ENCODE measurements around the gene MED4.

The MED4 gene, protein sequence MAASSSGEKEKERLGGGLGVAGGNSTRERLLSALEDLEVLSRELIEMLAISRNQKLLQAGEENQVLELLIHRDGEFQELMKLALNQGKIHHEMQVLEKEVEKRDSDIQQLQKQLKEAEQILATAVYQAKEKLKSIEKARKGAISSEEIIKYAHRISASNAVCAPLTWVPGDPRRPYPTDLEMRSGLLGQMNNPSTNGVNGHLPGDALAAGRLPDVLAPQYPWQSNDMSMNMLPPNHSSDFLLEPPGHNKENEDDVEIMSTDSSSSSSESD

DNA sequence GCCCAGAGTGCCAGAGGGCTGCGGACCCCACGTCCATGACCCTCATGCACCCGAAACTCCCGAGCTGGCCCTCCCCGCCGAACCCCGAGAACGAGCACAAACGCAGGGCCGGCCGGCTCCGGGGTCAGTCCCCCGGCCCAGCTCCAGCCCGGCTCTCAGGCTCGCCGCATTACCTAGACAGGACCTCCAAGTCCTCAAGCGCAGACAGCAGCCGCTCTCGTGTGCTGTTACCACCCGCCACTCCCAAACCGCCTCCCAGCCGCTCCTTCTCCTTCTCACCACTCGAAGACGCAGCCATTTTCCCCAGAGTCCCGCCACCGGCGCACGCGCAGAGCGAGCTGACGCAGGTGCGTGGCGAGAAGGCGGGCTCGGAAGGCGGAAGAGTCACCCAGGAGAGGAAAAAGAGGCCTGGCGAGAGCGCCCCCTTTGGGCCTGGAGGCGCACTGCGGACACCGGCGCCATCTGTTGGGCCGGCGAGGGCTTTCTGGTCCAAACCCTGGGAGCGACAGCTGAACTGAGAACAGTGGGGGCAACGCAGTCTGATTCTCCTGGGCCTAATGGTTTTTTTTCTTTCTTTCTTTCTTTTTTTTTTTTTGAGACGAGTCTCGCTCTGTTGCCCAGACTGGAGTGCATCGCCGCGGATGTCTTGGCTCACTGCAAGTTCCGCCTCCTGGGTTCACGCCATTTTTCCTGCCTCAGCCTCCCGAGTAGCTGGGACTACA, at the start of gene MED4:
Gene MED4 (minus strand): TSS at position 324 of the 722 bp plus-strand sequence. CDS start 26 bp downstream, at position 298.
- DNase-seq, result peak; percentile 97

DNA sequence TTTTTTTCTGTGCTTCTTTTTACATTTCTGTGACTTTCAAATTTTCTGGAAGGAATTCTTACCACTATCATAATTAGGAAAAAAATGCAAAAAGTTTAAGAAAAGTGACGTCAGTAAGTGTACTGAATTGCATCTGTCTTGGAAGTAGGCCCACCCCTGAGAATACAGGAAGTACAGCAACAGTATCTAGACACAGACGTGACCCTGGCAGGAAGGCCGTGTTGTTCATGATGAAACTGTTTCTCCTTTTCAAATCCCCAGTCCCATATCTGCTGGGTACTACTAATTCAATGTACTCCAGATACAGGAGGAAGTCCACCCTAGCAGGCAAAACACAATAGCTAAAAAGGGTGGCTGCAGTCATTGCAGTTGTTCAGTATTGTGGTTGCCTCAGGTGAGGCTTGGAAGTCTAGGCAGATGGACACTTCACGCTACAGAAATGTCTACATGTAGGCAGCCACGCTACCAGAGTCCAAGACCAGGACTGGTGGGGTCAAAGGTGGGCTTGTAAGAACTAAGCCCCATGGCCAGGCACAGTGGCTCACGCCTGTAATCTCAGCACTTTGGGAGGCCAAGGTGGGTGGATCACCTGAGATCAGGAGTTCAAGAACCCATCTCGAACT, 49.6 kb upstream of the MED4 start:
- no peak for DNase-seq

DNA sequence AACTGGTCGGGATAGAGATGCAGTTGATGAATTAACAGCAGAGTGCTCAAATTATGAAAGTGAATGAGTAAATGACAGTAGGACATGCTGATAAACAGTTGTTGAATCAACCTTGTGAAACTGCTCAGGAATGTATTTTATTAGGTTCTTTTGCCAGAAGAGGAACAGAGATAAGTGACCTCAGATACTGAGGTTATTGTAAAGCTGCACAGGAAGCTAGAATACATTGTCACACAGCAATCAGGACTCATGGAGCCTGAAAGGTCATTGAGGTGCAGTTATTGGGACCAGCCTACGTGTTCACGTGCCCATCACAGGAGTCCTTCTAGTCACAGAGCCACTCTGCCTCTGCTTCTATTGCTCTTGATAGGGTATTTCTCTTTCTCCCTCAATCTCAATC, 47.5 kb upstream of the MED4 start:
- DNase-seq, result no peak

DNA sequence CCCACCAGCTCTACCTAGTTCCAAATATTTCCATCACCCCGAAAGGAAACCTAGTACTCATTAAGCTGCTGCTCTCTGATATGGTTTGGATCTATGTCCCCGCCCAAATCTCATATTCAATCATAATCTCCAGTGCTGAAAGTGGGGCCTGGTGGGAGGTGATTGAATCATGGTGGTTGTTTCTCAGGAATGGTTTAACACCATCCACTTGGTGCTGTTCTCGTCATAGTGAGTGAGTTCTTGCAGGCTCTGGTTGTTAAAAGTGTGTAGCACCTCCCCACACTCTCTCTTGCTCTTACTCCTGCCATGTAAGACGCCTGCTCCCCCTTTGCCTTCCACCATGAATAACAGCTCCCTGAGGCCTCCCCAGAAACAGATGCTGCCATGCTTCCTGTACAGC, 43.4 kb upstream of the MED4 start:
- no peak for DNase-seq

DNA sequence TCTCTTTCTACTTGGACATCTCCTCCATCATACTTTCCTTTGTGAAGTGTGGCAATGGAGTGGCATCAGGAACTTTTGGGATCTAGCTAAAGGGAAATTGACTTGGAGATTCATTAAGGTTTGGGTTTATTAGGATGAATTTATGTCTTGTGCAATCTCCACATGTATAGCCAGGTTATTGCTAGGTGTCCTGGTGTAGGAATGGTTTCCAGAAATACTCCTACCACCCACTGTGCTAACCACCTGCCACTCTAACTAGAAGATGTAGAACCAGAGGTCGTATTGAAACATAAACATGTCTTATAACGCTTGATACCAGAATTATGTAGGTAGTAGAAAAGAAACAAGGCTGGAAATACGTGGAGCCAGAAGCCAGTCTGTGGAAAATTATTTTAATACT, 38.1 kb upstream of the MED4 start:
- no peak for DNase-seq

DNA sequence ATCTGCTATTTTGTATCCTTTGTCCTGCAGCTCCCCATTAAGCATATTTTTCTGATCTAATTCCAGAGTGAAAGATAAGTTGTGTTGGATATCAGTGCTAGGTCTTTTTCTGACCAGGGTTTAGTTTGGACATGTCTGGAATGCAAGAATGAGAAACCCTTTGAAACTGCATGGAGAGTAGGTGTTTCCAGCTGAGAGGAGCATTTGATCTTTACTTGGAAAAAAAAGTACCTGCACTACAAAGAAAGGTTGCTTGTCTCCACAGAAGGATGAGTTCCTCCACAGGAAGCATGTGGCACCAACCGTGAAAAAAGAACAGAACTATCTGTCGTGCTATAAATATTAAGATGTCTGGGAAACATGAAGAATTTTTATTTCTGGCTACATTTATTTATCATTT, 36.6 kb upstream of the MED4 start:
- DNase-seq, result no peak

DNA sequence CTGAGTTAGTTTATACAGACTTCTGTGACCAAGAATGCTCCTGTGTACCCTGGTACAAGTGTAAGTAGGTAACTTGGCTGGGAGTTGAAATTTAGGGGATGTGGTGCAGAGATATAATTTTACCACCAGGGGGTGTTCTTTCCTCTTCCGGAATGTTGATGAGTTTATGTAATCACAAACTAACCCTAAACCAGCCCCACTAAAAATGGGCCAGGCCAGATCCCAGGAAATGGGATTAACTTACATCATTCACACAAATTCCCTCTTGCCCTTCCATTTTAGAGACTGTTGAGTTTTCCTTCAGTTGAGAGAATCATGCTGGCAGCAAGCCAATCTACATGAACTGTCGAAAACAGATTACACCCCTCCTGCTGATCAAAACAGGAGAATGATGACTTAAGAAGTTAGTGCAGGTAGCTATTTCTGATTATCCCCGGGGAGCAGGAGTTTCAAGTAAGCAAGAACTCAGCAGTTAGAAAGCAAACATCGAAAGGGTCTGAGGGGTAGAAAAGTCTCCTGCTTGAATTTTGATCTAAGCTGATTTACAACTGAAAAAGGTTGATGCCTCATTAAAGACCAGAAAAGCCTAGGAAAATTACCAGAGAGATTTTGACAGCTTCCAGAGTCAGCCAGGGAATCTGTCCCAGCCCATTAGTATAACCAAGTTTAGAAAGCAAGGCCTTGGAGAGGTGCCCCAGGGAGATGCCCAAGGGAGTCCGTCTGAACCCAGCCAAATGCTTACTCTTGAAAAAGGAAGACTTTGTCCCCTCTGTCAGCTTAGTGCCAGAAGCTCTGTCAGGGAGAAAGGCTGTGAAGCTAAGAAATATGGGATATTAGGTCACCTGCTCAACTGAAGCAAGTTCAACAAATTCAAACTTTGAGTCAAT, 32.3 kb upstream of the MED4 start:
- no peak for DNase-seq

DNA sequence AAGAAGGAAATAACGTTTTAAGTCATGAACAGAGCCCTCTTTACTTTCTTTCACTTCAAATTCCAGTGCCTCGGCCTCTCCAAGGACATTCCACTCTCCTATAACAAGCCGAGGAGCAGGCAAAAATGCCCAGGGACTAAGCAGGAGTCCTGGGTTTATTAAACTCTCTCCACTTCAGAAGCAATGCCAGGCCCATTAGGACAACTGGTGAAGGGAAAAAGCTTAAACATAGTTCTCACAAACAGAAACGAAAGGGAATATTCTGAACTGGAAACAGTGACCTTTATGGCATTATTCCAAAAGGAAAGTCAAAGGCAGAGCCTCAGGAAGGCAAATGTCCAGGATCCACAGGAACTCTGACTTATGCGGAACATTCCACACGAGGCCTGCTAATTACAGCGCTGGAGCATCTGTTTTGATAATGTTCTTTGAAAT, 30.9 kb upstream of the MED4 start:
- DNase-seq, result no peak

DNA sequence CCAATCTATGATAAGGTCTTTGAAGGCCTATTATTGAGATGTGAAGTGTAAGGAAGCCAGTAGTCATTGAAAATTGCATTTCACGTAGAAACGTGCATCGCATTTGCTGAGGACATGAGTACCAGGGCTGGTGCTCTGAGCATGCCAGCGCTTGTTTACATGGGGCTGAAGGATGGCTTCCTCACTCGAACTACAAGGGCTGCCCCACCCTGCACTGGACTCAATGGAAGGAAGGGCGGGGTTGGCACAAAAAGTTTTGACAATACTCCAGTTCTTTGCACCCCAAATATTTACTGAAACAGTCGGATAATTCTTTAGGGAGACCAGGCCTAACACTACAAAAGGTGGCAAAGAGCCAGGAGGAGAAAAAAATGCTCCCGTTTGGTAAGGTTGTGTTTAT, 28.9 kb upstream of the MED4 start:
- no peak for DNase-seq

DNA sequence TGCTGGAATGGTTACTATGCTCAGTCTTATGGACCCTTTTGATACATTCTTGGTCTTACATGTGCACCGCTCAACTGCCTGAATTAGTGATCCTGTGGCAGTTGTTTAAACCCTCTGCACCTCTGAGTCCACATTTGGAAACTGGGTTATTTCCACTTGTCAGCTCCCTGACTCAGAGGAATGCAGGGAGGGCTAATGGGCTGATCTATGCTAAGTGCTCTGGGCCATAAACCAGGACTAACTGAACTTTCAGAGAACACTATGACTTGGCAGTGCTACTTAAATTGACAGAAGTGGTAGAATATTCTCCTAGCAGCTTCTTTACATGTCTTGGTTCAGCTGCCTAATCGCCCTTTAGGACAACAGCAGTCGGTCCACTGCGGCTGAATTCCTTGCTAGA, 26.8 kb upstream of the MED4 start:
- DNase-seq, result no peak

DNA sequence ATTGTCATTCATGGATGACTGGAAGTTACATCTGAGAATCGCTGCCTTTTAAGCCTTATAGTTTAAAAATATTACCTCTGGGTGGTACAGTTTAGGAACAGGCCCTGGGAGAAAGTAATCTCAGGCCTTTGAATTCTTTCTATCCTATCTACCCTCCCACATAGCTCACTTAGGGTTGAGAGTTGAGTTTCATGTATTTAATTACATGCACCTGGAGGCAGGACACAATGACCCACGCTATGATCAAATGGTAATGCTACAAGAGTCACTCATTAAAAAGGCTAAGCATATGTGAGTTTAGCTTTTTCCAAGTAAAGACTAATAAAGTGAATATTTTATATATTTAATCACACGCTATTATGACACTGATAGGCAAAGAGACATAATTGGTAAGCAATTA, 25.3 kb upstream of the MED4 start:
- no peak for DNase-seq

DNA sequence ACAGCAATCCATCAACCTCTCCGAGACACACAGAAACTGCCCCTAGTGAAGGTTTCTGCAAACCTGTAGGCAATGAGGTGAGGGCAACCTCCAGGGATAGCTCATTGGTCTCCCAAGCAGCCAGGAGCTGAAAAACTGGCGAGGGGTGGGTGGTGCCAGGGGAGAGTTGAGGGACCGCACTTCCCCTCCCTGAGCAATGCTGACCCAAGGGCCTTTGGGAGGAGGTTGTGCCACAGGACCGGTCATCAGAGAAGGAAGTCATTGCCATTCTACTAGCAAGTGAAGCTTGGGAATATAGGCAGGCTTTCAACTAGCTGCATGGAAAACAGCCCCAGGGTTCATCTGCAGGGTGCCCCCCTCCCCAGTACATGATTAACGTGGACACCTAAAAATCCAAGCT, 23.1 kb upstream of the MED4 start:
- DNase-seq, result no peak

DNA sequence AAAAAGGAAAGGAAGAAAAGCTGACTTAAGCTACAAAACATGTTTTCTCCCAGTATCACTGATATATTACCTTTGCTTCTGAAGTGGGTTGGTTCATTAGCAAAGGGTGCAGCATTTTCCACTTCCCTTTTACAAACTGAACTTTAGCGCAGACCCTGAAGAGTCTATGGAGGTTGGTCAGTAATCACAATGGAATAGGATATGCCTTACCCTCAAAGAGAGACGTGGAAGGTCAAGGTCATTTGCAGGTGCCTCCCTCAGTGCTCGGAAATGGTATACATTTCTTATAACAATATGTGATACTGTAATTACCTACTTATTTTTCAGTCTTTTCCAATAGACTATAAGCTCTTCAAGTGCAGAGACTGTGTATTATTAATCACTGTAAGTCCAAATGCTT, 21.9 kb upstream of the MED4 start:
- no peak for DNase-seq

DNA sequence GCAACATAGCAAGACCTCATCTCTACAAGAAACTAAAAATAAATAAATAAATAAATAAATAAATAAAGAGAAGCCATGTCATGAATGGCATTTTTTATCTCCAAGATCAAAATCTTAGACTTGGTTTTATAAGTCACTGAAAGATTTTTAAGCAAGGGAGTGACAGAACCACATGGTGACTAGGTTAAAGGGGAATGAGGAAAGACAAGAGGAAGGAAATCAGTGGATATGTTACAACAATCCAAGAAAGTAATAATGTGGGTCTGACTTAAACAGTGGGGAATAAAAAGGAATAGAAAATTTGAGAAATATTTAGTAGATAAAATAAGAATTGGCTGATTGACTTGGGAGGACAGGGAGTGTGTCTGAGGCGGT, 18.8 kb upstream of the MED4 start:
- no peak for DNase-seq

DNA sequence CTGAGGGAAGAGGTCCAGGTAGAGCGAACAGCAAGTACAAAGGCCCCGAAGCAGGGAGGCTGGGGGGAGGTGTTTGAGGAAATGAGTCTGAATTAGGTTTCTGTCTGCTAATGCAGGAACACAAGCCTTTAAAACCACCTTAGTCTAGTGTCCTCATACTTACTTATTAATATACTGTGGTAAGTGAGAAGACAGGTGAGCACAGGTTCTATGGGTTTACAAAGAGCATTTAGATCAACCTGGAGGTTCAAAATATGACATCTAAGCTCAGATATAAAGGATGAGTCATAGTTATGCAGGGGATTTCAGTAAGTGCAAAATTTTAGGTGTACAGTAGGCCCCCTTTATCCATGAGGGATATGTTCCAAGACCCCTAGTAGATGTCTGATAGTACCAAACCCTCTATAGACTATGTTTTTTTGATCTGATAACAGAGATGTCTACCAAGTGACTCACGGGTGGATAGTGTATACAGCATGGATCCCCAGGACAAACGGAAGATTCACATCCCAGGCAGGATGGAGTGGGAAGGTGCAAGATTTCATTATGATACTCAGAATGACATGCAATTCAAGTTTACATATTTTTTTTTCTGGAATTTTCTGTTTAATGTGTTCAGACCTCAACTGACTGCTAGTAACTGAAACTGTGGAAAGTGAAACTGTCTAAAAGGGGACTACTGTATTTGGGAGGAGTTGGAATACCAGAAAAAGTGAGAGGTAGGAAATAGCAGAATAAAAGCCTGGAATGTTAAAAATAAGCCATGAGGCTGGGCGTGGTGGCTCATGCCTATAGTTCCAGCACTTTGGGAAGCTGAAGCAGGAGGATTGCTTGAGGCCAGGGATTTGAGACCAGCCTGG, 18.2 kb upstream of the MED4 start:
- no peak for DNase-seq

DNA sequence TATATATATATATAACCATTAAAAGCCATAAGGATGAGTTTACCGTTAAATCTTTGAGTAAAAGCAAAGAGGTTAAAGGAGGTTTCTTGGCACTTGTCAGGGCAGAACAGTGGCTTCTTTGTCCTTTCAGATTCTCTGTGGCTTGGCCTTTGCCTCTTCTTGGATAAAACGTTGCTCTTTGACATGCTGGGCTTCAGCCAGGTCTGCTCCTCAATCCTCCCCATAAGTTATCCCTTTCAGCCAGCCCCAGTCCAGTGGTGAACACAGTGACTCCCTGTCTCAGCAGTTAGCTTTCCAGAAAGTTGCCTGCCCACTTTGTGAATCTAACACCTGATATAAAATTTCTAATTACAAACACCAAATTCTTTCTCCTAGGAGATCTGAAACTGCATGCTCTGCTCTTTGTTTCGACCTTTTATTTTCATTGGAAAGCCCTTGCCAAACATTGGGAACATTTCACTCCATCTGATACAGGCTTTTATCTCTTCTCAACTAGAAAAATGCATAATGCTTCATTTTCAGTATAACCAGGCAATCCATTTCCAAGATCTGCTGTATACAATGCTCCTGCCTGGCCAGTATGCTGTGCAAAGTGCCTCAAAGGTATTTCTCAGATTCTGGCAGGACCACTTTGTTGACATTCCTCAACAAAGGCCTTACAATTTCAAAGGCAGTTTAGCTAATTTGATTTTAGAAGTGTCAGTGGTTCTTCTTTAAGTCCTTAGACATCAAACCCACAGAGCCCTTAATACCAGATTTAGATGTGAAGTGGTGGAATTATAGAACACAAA, 16.2 kb upstream of the MED4 start:
- DNase-seq, result no peak

DNA sequence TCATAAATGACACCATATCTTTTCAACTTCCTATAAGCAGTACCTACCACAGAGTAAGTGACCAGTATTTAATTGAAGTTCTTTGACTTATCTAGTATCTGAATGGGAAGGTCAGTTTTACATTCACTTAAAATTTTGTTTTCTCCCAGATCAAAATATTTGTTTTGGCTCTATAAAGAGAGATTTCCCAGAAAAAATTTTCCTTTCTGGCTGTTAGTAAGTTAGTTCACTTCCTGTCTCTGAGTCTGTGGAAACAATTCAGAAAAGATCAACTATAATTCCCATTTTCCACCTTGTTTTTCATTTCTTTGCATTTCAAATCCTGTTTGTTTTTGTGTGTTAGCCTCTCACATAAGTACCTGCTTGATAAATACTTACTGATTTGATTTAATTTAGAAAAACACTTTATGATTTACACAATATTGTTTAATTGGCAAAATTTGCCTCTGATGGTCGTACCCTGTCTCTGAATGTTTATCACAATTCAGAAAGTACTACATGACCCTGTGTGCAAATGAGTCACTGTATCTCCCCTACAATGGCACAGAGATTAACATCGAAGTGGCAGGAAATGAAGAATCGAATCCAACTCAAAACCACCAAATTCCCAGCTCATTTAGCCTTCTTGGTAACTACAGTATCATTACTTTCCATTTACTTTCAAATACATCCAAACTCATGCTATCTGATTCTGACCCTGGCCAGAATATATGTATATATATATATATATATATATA, 15.4 kb upstream of the MED4 start:
- no peak for DNase-seq

DNA sequence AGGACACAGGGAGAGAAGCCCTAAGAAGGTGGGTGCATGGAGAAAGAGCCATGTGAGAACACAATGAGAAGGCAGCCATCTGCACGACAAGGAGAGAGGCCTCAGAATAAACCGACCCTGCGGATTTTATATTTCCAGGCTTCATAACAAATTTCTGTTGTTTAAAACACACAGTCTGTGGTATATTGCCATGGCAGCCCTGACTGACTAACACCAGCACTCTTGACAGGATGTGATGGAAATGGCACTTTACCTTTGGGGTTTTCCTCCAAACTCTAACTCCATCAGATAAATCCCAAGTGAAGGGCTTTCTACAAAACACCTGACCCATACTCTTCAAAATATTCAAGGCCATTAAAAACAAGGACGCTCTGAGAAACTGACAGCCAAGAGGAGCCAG, 13.2 kb upstream of the MED4 start:
- no peak for DNase-seq

DNA sequence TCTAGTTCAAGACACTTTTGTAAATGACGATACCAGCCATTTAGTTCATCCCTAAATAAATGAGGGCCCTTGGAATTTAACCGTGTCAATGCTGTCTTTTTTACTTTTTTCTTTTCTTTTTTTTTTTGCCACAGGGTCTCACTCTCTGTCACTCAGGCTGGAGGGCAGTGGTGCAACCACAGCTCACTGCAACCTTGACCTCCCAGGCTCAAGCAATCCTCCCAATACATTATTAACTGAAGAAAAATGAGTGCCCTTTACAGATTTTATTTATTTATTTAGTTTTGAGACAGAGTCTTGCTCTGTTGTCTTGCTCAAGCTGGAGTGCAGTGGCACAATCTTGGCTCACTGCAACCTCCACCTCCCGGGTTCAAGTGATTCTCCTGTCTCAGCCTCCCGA, 2.9 kb upstream of the MED4 start:
- DNase-seq, result no peak

DNA sequence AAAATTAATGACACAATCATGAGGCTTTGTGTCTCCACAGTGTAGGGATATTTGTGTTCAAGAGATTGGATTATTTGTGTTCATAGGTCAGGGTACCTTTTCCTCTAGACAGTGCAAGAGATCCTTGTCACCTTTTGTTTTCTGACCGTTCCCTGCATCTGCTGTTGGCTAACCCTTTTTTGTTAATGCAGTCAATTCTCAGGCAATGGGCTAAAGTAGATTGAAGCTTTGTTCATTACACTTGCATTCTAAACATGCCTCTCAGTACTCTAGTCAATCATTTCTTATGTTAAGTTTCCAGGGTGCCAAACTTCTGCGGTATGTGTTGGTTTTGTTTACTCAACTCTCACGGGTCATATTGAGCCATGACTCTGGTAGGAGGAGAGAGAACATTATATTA, 1.8 kb upstream of the MED4 start:
- no peak for DNase-seq

DNA sequence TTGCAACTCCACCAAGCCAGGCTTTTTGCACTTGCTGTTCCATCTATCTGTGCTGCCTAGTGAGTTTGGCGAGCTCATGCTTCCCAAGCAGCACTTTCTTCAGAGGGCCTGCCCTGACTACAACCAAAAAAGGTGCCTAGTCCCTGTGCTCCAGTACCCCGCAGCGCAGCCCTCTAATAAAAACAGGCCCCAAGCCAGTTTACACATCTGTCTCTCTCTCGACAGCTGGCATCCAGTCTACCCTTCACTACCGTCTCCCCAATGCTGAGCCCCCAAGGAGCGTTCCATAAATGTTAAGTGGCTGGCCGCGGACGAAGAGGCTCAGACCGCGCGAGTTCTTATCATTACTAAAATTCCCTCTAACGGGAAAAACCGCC, 512 bp downstream of the MED4 start:
- no peak for DNase-seq
